ENCODE results near the gene GABRP. TPM values are rescaled to one million over a fixed set of nuclear protein-coding genes. Genes with fewer than 3 reads are reported as not detected.
A peak's percentile ranks its signal among the peaks of the same experiment; 100 is the strongest.

Gene GABRP
- total RNA-seq, 1 donor from 2014 or later = 55.6 TPM

DNA sequence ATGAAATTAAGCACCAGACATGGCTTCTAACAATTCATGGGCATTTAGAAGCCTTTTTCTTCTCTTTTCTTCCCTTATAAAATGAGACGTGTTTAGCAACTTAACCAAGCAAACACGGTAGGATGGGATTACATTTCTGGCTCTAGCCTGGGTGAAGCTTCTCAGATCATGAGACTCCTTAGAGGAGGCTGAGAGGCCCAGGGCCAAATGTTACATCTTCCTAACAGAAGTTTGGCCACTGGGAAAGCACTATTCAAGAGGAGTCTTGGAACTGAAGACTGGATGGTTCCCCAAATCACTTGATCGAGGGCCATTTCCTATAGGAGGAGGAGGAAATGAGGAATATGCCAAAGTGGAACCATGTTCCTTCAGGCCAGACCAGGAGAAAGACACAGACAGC is 1.9 kb downstream of the GABRP start:
- H3K27ac Mint-ChIP-seq = peak overlapping the region; percentile 46
- no peaks in the 10 kb centered on the region for H3K9me3 Mint-ChIP-seq
- peaks cover 14% of the 10 kb centered on the region for H3K4me1 Mint-ChIP-seq (ENCODE audit: unreplicated experiment)
- peak overlapping the region; percentile 87 for H3K4me3 Mint-ChIP-seq
- DNase-seq (ENCODE audit: extremely low spot score, unreplicated experiment) = no peak
- TF ChIP-seq, protein P1, sequence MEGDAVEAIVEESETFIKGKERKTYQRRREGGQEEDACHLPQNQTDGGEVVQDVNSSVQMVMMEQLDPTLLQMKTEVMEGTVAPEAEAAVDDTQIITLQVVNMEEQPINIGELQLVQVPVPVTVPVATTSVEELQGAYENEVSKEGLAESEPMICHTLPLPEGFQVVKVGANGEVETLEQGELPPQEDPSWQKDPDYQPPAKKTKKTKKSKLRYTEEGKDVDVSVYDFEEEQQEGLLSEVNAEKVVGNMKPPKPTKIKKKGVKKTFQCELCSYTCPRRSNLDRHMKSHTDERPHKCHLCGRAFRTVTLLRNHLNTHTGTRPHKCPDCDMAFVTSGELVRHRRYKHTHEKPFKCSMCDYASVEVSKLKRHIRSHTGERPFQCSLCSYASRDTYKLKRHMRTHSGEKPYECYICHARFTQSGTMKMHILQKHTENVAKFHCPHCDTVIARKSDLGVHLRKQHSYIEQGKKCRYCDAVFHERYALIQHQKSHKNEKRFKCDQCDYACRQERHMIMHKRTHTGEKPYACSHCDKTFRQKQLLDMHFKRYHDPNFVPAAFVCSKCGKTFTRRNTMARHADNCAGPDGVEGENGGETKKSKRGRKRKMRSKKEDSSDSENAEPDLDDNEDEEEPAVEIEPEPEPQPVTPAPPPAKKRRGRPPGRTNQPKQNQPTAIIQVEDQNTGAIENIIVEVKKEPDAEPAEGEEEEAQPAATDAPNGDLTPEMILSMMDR (conservative IDR thresholded peaks at IDR 0.05) = no peak
- no peaks in the 10 kb centered on the region for H3K27me3 Mint-ChIP-seq
- no peaks in the 10 kb centered on the region for H3K36me3 Mint-ChIP-seq

- TF ChIP-seq, protein P1 (conservative IDR thresholded peaks at IDR 0.05) = no peak
- H3K27me3 Mint-ChIP-seq = peaks cover 5% of the 10 kb centered on the region
- H3K27ac Mint-ChIP-seq = no peak overlapping the region
- H3K9me3 Mint-ChIP-seq = no peaks in the 10 kb centered on the region
- no peaks in the 10 kb centered on the region for H3K36me3 Mint-ChIP-seq
- peak overlapping the region; percentile 54 for H3K4me3 Mint-ChIP-seq
- peaks cover 18% of the 10 kb centered on the region for H3K4me1 Mint-ChIP-seq (ENCODE audit: unreplicated experiment)
- no peak for DNase-seq (ENCODE audit: extremely low spot score, unreplicated experiment)
Observed at GRCh38 chr5:170787216-170787615, 3.7 kb downstream of the GABRP start.

- DNase-seq (ENCODE audit: extremely low spot score, unreplicated experiment) = no peak
- Mint-ChIP-seq H3K27ac (no peak overlapping the region), H3K9me3 (no peaks in the 10 kb centered on the region)
Observed at GRCh38 chr5:170788626-170789304, 5.2 kb downstream of the GABRP start.

DNA sequence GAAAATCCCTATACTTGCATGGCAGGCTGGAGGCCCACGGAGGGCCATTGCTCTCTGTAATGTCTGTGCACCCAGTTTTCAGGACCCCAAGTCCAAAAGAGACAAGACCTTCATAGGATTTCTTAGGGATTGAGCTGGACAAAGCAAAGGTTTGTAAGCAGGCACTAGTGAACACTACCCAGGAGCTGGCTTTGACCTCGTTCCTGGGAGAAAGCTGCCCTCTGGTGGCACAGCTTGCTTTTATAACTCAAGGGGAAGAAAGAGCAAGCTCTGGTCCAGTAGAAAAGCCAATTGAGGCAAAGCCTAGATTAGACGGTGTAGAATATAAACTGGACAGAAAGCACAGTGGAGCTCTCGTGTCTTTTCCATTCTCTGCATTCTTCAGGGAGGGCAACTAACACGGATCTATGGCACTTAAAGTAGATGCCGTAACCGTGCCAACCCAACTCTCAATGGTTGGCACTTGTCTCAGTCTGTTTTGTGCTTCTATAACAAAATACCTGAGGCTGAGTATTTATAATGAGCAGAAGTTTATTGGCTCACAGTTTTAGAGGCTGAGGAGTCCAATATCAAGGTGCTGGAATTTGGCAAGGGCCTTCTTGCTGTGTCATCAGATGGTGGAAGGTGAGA is 7.9 kb downstream of the GABRP start:
- Mint-ChIP-seq H3K27me3 (peaks cover 5% of the 10 kb centered on the region), H3K9me3 (no peaks in the 10 kb centered on the region), H3K4me3 (no peak overlapping the region), H3K27ac (peak overlapping the region; percentile 20), H3K4me1 (ENCODE audit: unreplicated experiment) (peaks cover 18% of the 10 kb centered on the region), H3K36me3 (no peaks in the 10 kb centered on the region)
- TF ChIP-seq, protein P1 (conservative IDR thresholded peaks at IDR 0.05) = peak; percentile 76
- no peak for DNase-seq (ENCODE audit: extremely low spot score, unreplicated experiment)

More at GRCh38 chr5:170788626-170789304, 5.2 kb downstream of the GABRP start:
- peaks cover 18% of the 10 kb centered on the region for H3K4me1 Mint-ChIP-seq (ENCODE audit: unreplicated experiment)
- H3K27me3 Mint-ChIP-seq = peaks cover 5% of the 10 kb centered on the region
- no peaks in the 10 kb centered on the region for H3K36me3 Mint-ChIP-seq
- TF ChIP-seq, protein P1 (conservative IDR thresholded peaks at IDR 0.05) = no peak
- no peak overlapping the region for H3K4me3 Mint-ChIP-seq

- DNase-seq (ENCODE audit: extremely low spot score, unreplicated experiment) = no peak
- no peak overlapping the region for H3K4me3 Mint-ChIP-seq
- no peaks in the 10 kb centered on the region for H3K9me3 Mint-ChIP-seq
- no peak overlapping the region for H3K27ac Mint-ChIP-seq
- peaks cover 5% of the 10 kb centered on the region for H3K27me3 Mint-ChIP-seq
- TF ChIP-seq, protein P1 (conservative IDR thresholded peaks at IDR 0.05) = no peak
- H3K36me3 Mint-ChIP-seq = peaks cover 4% of the 10 kb centered on the region
- peaks cover 18% of the 10 kb centered on the region for H3K4me1 Mint-ChIP-seq (ENCODE audit: unreplicated experiment)
Observed at GRCh38 chr5:170792878-170793277, 9.4 kb downstream of the GABRP start.

Data from type B pancreatic cell (in vitro differentiated cells).